ENCODE data around the gene CDK10. TPM values are rescaled to one million over a fixed set of nuclear protein-coding genes. Genes with fewer than 3 reads are reported as not detected.
A peak's percentile ranks its signal among the peaks of the same experiment; 100 is the strongest.

CDK10 gene
- total RNA-seq, 2 experiments from 2014 or later, result 58.9 to 62.8 TPM

- H3K9me3 ChIP-seq (ENCODE audit: control insufficient read depth in 1 of 2, insufficient read depth in 1 of 2, low read length in 2 of 2), result peaks cover 0 to 16% of the 10 kb centered on the region in 2 experiments
- H3K4me3 ChIP-seq (ENCODE audit: low read length), result no peak overlapping the region
- Mint-ChIP-seq H3K27me3 (no peaks in the 10 kb centered on the region), H3K27ac (no peak overlapping the region), H3K36me3 (ENCODE audit: low read depth) (no peaks in the 10 kb centered on the region), H3K9me3 (no peaks in the 10 kb centered on the region), H3K4me1 (ENCODE audit: low read depth) (no peaks in the 10 kb centered on the region), H3K4me3 (no peak overlapping the region)
- no peak overlapping the region for H3K27ac ChIP-seq (ENCODE audit: low read depth in 1 of 2, low read length in 2 of 2)
- TF ChIP-seq, protein P1, sequence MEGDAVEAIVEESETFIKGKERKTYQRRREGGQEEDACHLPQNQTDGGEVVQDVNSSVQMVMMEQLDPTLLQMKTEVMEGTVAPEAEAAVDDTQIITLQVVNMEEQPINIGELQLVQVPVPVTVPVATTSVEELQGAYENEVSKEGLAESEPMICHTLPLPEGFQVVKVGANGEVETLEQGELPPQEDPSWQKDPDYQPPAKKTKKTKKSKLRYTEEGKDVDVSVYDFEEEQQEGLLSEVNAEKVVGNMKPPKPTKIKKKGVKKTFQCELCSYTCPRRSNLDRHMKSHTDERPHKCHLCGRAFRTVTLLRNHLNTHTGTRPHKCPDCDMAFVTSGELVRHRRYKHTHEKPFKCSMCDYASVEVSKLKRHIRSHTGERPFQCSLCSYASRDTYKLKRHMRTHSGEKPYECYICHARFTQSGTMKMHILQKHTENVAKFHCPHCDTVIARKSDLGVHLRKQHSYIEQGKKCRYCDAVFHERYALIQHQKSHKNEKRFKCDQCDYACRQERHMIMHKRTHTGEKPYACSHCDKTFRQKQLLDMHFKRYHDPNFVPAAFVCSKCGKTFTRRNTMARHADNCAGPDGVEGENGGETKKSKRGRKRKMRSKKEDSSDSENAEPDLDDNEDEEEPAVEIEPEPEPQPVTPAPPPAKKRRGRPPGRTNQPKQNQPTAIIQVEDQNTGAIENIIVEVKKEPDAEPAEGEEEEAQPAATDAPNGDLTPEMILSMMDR (IDR thresholded peaks at IDR 0.05), result no peak
- no peaks in the 10 kb centered on the region for H3K27me3 ChIP-seq (ENCODE audit: control insufficient read depth in 1 of 2, insufficient read depth in 2 of 2, low read length in 2 of 2)
- no peak for DNase-seq
- POLR2A ChIA-PET, result no interaction called here
- no peak for ATAC-seq (ENCODE audit: poor library complexity)
- H3K4me1 ChIP-seq (ENCODE audit: insufficient read depth, low read length), result no peaks in the 10 kb centered on the region
- intact Hi-C loops (cut with DNase I, micrococcal nuclease), result no loop called here
- no peaks in the 10 kb centered on the region for H3K36me3 ChIP-seq (ENCODE audit: insufficient read depth, low read length)
- CTCF ChIA-PET, result no interaction called here
Measured at GRCh38 chr16:89678258-89678657, 8.2 kb upstream of the CDK10 start.

DNA sequence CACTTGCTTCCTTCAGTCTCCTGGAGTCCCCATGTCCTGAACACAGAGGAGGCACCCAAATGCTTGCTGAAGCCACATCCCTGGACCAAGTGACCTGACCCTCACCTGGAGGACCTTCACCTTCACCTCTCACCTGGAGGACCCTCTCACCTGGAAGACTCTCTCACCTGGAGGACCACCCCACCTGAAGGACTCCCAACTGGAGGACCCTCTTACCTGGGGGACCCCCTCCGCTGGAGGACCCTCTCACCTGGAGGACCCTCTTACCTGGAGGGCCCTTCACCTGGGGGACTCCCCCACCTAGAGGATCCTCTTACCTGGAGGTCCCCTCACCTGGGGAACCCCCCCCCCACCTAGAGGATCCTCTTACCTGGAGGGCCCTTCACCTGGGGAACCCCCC is 573 bp upstream of the CDK10 start:
- peak overlapping the region; percentile 56 for H3K4me3 Mint-ChIP-seq
- ATAC-seq (ENCODE audit: poor library complexity) (no peak), DNase-seq (peak in 1 of 14 experiments; percentile 37)
- ChIA-PET CTCF (interaction anchor here (1.5 kb wide), 1 partner anchor 14 kb away, joined by 20 read pairs; the partner anchor contains the start of gene SPATA2L), POLR2A (interaction anchor here (0.7 to 1.5 kb wide), 8 partner anchors 10 to 1046 kb away, joined by 3 to 20 read pairs (median 4); partner anchors contain the start of genes SPATA2L and TCF25)
- intact Hi-C loops (cut with DNase I, micrococcal nuclease), result loop anchor here in 1 of 2 experiments (1.0 kb wide), 2 partner anchors 14 to 29 kb away; partner anchors contain the start of genes CHMP1A and SPATA33
- no peaks in the 10 kb centered on the region for H3K9me3 ChIP-seq (ENCODE audit: control insufficient read depth in 1 of 2, insufficient read depth in 1 of 2, low read length in 2 of 2)
- no peaks in the 10 kb centered on the region for H3K27me3 Mint-ChIP-seq
- TF ChIP-seq, protein P1 (IDR thresholded peaks at IDR 0.05), result no peak
- H3K9me3 Mint-ChIP-seq, result no peaks in the 10 kb centered on the region
- no peak overlapping the region for H3K4me3 ChIP-seq (ENCODE audit: low read length)
- no peak overlapping the region for H3K27ac Mint-ChIP-seq
- H3K4me1 ChIP-seq (ENCODE audit: insufficient read depth, low read length), result peaks cover 20% of the 10 kb centered on the region
- peaks cover 6% of the 10 kb centered on the region for H3K36me3 ChIP-seq (ENCODE audit: insufficient read depth, low read length)
- H3K27me3 ChIP-seq (ENCODE audit: control insufficient read depth in 1 of 2, insufficient read depth in 2 of 2, low read length in 2 of 2), result no peaks in the 10 kb centered on the region
- H3K36me3 Mint-ChIP-seq (ENCODE audit: low read depth), result peaks cover 16% of the 10 kb centered on the region
- peaks cover 5% of the 10 kb centered on the region for H3K4me1 Mint-ChIP-seq (ENCODE audit: low read depth)
- H3K27ac ChIP-seq (ENCODE audit: low read depth in 1 of 2, low read length in 2 of 2), result no peak overlapping the region

DNA sequence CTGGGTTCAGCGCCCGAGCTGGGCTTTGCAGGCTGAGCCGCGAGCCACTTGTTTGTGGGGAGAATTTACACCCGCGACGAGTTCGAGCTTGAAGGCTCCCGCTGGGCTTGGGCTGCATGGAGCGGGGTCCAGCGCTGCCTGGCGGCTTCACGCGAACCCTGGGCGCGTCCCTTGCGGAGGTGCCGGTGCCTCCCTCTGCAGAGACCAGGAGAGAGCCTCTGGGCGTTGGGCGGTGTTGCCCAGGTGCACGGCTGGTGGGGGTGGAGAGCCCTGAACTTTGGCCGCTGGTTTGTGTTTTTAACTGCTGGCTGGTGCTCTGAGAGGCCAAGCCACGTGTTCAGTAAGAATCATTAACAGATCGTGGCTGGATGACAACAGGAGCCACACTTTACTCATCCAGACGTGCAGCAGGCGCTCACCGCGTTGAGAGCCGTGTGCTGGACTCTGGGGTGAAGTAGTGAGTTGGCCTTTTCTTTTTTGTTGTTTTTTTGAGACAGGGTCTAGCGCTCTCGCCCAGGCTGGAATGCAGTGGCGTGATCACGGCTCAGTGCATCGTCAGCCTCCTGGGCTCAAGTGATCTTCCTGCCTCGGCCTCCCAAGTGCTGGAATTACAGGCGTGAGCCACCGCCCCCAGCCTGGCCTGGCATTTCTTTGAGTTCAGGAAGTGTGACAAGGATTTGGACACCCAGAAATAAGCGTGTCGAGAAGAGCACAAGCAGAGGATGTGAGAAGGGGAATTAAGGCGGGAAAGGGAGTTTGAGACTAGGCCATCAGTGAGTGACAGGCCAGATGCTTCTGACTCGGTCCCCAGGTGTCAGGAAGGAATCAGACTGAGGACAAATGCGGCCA is 827 bp downstream of the CDK10 start:
- no peaks in the 10 kb centered on the region for H3K27me3 Mint-ChIP-seq
- Histone ChIP-seq H3K9me3 (ENCODE audit: control insufficient read depth in 1 of 2, insufficient read depth in 1 of 2, low read length in 2 of 2) (no peaks in the 10 kb centered on the region), H3K4me3 (ENCODE audit: low read length) (peak overlapping the region; percentile 87), H3K27me3 (ENCODE audit: control insufficient read depth in 1 of 2, insufficient read depth in 2 of 2, low read length in 2 of 2) (no peaks in the 10 kb centered on the region), H3K27ac (ENCODE audit: low read depth in 1 of 2, low read length in 2 of 2) (peak overlapping the region; percentile 45 to 73), H3K4me1 (ENCODE audit: insufficient read depth, low read length) (peaks cover 20% of the 10 kb centered on the region), H3K36me3 (ENCODE audit: insufficient read depth, low read length) (peaks cover 16% of the 10 kb centered on the region)
- no peaks in the 10 kb centered on the region for H3K9me3 Mint-ChIP-seq
- intact Hi-C loops (cut with DNase I, micrococcal nuclease), result no loop called here
- peak overlapping the region; percentile 87 for H3K4me3 Mint-ChIP-seq
- ChIA-PET POLR2A (interaction anchor here (1.0 to 1.5 kb wide), 6 partner anchors 9 to 186 kb away, joined by 3 to 20 read pairs (median 6); partner anchors contain the start of genes SPATA2L and TCF25), CTCF (interaction anchor here (0.9 to 1.5 kb wide), 2 partner anchors 13 kb away, joined by 3 to 20 read pairs; partner anchors contain the start of gene SPATA2L)
- H3K4me1 Mint-ChIP-seq (ENCODE audit: low read depth), result peaks cover 5% of the 10 kb centered on the region
- H3K36me3 Mint-ChIP-seq (ENCODE audit: low read depth), result peaks cover 26% of the 10 kb centered on the region
- TF ChIP-seq, protein P1 (IDR thresholded peaks at IDR 0.05), result no peak
- ATAC-seq (ENCODE audit: poor library complexity) (no peak), DNase-seq (peak in 1 of 14 experiments; percentile 12)
- H3K27ac Mint-ChIP-seq, result peak overlapping the region; percentile 70

All from CD4-positive, alpha-beta T cell (primary cell).